Measurements from ENCODE around the gene FNBP1.

Gene FNBP1

DNA sequence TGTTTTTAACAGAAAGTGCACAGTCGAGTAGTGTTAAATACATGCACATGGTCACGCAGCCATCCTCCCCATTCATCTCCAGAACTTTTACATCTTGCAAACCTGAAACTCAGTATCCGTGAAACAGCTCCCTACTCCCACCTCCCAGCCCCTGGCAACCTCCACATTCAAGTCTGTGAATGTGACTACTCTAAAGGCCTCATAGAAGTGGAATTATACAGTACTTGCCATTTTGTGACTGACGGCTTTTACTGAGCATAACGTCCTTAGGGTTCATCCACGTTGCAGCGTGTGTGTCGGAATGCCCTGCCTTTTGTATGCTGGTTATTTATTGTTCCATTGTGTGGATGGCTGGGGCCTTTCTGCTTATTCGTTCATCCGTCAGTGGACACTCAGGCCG lies 171.9 kb downstream of the FNBP1 start:
- no peak for DNase-seq

GRCh38 chr9:129869585-129870501 lies 173.1 kb downstream of the FNBP1 start:
- DNase-seq: no peak

- no peak for DNase-seq
Observed at GRCh38 chr9:129868872-129869486, 174.0 kb downstream of the FNBP1 start.

DNA sequence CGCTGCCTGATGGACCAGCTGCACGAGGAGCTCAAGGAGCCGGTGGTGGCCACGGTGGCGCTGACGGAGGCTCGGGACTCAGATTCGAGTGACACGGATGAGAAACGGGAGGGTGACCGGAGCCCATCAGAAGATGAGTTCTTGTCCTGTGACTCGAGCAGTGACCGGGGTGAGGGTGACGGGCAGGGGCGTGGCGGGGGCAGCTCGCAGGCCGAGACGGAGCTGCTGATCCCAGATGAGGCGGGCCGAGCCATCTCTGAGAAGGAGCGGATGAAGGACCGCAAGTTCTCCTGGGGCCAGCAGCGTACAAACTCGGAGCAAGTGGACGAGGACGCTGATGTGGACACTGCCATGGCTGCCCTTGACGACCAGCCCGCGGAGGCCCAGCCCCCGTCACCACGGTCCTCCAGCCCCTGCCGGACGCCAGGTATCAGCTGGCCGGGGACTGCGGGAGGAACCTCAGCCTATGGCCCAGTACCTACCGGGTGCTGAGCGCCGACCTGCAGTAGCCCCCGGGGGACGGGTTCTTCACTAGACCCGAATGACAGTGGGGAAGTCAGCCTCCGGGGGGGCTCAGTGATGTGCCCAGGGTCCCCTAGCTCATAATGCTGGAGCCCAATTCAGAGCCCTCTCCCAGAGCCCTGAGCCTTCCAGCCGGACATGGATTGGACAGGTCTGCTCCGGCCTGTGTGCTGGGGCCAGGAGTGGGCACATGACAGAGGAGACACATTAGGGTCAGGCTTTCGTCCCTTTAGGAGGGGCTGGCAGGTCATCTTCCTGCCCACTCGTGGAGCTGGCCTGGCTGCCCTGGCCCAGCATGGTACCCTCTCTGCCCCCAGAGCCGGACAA lies 174.7 kb downstream of the FNBP1 start:
- no peak for DNase-seq

GRCh38 chr9:129867136-129868022 lies 175.6 kb downstream of the FNBP1 start:
- DNase-seq: no peak

DNA sequence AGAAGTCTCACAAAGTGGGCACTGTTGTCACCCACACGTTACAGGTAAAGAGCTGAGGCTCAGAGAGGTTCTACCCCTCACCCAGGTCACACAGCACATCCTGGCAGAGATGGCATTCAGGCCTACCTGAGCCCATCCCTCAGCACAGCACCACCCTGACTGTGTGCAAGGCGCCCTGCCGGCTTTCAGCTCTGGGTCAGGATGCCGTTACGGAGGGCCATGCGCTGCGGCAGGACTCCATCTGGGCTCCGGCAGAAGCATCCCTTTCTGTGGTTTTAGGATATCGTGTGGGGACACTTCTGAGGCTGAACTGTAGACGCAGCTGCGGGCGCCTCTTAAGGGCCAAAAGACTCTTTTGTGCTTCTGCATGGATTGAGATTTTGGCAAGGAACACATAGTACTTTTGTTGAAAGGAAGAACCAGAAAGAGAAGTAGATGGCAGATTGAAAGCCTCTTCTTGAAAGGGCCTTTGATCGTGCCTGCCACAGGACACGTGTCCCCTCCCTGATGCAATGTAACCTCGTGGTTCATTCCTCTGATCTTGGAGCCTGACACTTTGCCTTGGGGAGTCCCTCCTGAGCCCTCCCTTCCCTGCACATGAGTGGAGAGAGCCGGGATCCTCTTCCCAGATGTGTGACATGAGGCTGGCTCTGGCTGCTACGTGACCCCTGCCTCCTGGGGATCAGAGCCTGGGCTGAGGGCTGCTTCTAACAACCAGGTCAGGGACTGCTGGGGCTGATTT lies 176.4 kb downstream of the FNBP1 start:
- no peak for DNase-seq

GRCh38 chr9:129865668-129866320 lies 177.2 kb downstream of the FNBP1 start:
- no peak for DNase-seq

GRCh38 chr9:129864991-129865647 lies 177.9 kb downstream of the FNBP1 start:
- no peak for DNase-seq

- no peak for DNase-seq
Observed at GRCh38 chr9:129863059-129863690, 179.8 kb downstream of the FNBP1 start.

DNA sequence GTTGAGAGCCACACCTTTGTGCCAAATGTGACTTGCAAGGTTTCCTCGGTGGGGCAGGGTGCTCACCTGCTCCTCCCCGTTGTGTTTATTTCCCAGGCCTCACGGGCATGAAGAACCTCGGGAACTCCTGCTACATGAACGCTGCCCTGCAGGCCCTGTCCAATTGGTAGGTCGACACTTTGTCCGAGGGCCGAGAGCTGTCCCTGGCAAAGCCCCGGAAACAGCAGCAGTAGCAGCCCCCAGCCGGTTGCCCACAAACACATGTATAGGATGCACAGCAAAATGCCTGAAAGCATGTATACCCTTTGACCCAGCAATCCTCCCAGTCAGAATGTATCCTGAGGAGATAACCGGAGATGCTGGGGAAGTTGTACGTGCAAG lies 181.6 kb downstream of the FNBP1 start:
- no peak for DNase-seq

DNA sequence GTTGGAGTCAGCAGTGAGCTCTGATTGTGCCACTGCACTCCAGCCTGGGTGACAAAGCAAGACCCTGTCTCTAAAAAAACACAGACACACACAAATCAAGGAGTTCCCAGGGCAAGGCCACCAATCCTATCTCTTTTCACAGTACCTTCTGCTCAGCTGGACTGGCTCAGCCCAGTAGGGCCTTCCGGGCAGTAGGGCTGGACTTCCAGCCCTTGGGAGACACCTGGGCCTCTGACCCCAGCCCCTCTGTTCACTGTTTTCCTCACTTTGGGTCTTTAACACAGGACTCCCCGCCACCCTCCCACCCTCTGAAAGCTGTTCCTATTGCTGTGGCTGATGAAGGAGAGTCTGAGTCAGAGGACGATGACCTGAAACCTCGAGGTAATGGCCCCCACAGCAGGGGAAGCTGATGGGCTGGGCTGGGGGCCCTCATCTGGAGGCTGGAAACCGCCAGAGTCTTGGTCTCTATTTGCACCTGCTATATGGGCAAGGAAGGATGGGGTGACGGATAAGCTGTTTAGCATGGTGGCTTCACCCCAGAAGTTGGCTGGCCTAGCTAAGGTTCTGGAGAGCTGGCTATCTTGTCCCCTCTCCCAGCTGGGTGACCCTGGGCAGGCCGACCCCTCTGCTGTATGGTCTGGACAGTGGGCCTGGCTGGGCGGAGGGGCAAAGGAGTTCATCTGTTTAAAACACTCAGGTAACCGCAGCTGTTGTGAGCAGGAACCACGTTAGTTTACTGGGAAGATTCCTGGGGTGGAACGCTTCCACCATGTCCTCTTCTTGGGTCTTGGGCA lies 182.1 kb downstream of the FNBP1 start:
- DNase-seq: no peak

DNA sequence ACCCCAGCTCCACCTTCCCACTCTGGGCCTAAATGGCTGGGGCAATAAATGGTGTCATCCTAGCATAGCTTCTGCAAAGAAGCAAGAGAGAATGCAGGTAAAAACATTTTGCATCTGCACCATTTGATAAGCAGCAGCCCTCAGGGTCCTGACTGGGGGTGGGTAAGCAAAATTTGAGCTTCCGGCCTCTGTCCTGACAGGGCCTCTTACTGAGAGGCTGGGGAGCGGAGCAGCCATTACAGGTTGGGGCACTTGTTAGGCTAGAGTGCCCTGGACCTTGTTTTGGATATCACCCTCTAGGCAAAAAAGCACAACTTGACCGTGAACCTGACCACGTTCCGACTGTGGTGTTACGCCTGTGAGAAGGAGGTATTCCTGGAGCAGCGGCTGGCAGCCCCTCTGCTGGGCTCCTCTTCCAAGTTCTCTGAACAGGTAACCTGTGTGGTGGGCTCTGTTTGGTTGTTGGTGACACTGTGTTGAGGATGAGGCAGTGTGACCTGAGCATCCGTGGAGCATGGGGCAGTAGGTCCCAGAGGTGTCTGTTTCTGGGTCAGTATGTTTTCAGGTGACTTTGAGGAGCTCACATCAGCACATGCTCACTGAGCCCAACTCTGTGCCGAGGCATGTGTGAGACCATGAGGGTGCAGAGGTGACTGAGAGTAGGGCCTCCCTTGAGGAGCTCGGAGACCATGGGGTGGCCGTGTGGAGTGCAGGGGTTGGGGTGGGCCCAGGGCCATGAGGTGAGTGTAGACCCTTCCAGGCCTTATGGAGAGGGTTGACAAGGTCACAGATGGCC lies 184.6 kb downstream of the FNBP1 start:
- no peak for DNase-seq

- DNase-seq: no peak
Observed at GRCh38 chr9:129857207-129857606, 185.8 kb downstream of the FNBP1 start.

DNA sequence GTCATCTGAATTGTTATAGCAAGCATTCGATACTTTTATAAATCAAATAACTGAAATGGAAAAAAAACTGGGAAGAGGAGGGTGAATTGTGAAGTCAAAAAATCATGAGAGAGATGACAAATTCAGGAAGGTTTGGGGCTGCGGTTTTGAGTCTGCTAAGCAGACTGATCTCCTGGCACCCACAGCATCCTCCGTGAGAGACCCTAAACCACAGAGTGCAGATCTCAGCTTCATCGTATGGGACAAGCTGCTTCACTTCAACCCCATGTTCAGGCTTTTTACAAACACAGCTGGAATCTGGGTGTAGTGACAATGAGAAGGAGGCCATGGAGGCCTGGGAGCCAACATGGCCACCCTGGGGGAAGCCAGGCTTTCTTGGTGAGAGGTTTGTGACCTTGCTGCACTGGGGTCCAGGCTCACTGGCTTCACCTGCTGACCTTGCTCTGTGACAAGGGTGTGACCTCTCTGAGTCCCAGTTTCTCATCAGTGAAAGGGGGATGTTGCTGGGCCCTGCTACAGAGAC lies 188.3 kb downstream of the FNBP1 start:
- DNase-seq: no peak

DNA sequence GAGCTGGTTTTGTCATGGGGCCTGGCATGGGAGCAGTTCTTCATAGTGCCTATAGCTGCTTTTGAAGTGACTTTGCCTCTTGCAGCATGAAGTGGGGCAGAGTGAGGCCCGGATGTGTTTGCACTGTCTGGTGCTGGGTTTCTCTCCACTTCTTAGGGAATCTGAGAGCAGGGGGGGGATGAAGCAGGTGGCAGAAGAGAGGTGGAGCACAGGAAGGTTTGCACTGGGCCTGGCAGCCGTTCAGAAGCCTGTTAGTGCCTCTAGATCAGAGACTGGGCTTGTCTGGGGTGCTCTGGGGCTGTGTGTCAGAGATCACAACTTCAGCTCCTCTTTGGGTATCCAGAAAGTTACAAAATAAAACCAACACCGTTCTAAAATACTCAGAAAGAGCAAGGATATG lies 189.4 kb downstream of the FNBP1 start:
- DNase-seq: no peak

- DNase-seq: no peak
Observed at GRCh38 chr9:129852579-129852978, 190.4 kb downstream of the FNBP1 start.

DNA sequence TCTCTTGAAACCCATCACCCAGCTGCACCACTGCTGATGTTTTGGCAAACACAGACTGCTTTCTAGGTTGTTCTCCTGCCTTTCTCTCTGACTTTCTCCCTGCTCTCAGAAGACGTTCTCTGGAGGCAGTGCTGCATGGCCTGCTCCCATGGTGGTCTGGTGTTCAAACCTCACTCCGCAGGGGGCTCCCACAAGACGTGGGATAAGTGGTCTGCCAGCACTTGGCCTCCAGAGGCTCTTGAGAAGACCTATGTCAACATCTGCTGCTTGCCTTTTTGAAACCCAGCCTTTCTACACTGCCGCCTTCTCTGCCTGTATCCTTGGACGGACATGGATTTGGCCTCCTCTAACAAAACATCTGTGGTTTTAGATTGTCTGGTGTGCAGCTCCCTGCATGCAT lies 191.2 kb downstream of the FNBP1 start:
- DNase-seq: no peak
